H1 (cell line): Measurements from ENCODE around the gene TYSND1. TPM values are rescaled to one million over a fixed set of nuclear protein-coding genes. Genes with fewer than 3 reads are reported as not detected.

Source experiments
- CTCF ChIA-PET: fragments of 300-600 bp; sonication (Branson Sonifier 250); formaldehyde crosslinking; loops from one replicate; lab custom pipeline; 2021; ENCODE audit not compliant: partially characterized antibody; lab: Charles Lee
- POLR2A ChIA-PET: fragments of 300-600 bp; sonication (Branson Sonifier 250); formaldehyde crosslinking; loops from one replicate; lab custom pipeline; 2021; ENCODE audit warnings: inconsistent platforms; ENCODE audit not compliant: partially characterized antibody; lab: Charles Lee
- DNase-seq, 2 experiments: peaks; one replicate each; pipeline versions ENCODE4 v3.0.0 to v3.0.0-alpha.2; 2010 to 2022; ENCODE audit warnings: low spot score in 2 of 2, low read depth in 1 of 2, mixed read lengths in 1 of 2
- FAIRE-seq: peaks from 2 replicates; lab custom pipeline; 2011; peaks lifted over from hg19 to GRCh38; lab: Jason Lieb, UNC
- H2AFZ ChIP-seq: 2 replicates; pipeline ENCODE4 v1.8.1; 2012; ENCODE audit warnings: low read length, inconsistent platforms
- H2AK5ac ChIP-seq: 2 replicates; pipeline ENCODE4 v1.6.1; 2013; ENCODE audit warnings: low read depth, low read length
- H2BK120ac ChIP-seq: replicated peaks from 2 replicates; pipeline ENCODE3; 2013; ENCODE audit warnings: low read depth, low read length, inconsistent platforms
- H2BK12ac ChIP-seq: 2 replicates; pipeline ENCODE4 v1.6.1; 2013; ENCODE audit warnings: low read depth, low read length
- H2BK15ac ChIP-seq: 2 replicates; pipeline ENCODE4 v1.6.1; 2013; ENCODE audit warnings: low read length
- H2BK20ac ChIP-seq: 2 replicates; pipeline ENCODE4 v1.6.1; 2013; ENCODE audit warnings: low read length
- H2BK5ac ChIP-seq: 2 replicates; pipeline ENCODE4 v1.6.1; 2013; ENCODE audit warnings: low read depth, low read length
- H3K14ac ChIP-seq: 2 replicates; pipeline ENCODE4 v1.6.1; 2013; ENCODE audit warnings: inconsistent platforms; ENCODE audit not compliant: insufficient read length
- H3K18ac ChIP-seq: 2 replicates; pipeline ENCODE4 v1.6.1; 2013; ENCODE audit warnings: low read length; ENCODE audit errors: extremely low read depth
- H3K23ac ChIP-seq: 2 replicates; pipeline ENCODE4 v1.6.1; 2013; ENCODE audit warnings: inconsistent platforms; ENCODE audit not compliant: insufficient read length
- H3K23me2 ChIP-seq: 2 replicates; pipeline ENCODE4 v1.6.1; 2013; ENCODE audit warnings: low read depth, low read length
- H3K27ac ChIP-seq: 2 replicates; pipeline ENCODE4 v1.6.1; 2011; ENCODE audit warnings: low read depth, low read length, inconsistent platforms
- H3K27me3 ChIP-seq, 4 experiments: replicated peaks in 1 of 4; 1 replicate in 1 of 4; 2 replicates in 3 of 4; pipeline versions ENCODE4 v1.6.1 to v1.8.1; 2011 to 2013; ENCODE audit warnings: low read length in 3 of 4, mild to moderate bottlenecking in 3 of 4, inconsistent platforms in 2 of 4, mixed read lengths in 2 of 4, moderate library complexity in 1 of 4; ENCODE audit not compliant: control insufficient read depth in 3 of 4, insufficient read depth in 3 of 4; ENCODE audit errors: extremely low read depth in 1 of 4
- H3K36me3 ChIP-seq, 4 experiments: 2 replicates each; pipeline versions ENCODE4 v1.6.1 to v1.8.1; 2011 to 2013; ENCODE audit warnings: mild to moderate bottlenecking in 4 of 4, low read length in 3 of 4, moderate library complexity in 2 of 4, control low read depth in 1 of 4, inconsistent platforms in 1 of 4; ENCODE audit not compliant: insufficient read depth in 4 of 4, control insufficient read depth in 2 of 4
- H3K4ac ChIP-seq: replicated peaks from 2 replicates; pipeline ENCODE3; 2013; ENCODE audit warnings: low read length, low read depth, mixed read lengths, inconsistent platforms; ENCODE audit not compliant: insufficient read length
- H3K4me1 ChIP-seq, 4 experiments: replicated peaks in 1 of 4; 1 replicate in 1 of 4; 2 replicates in 3 of 4; pipeline versions ENCODE4 v1.6.1 to v1.8.1; 2011 to 2013; ENCODE audit warnings: low read length in 3 of 4, inconsistent platforms in 2 of 4, mixed read lengths in 1 of 4; ENCODE audit not compliant: insufficient read depth in 4 of 4, control insufficient read depth in 3 of 4
- H3K4me2 ChIP-seq, 2 experiments: 2 replicates each; pipeline versions ENCODE4 v1.6.1 to v1.8.1; 2011 to 2013; ENCODE audit warnings: low read depth in 2 of 2, low read length in 2 of 2, control low read depth in 1 of 2, inconsistent platforms in 1 of 2, mild to moderate bottlenecking in 1 of 2; ENCODE audit not compliant: insufficient read depth in 1 of 2
- H3K4me3 ChIP-seq, 4 experiments: fragments of 200-600, 300-600 bp in 1 of 4; sonication (generic), shearing (Covaris generic), sonication (Bioruptor Twin) in 1 of 4; 2 replicates each; pipeline versions ENCODE4 v1.5.1 to v1.8.1; 2011 to 2016; ENCODE audit warnings: low read length in 4 of 4, low read depth in 3 of 4, control low read depth in 2 of 4, inconsistent platforms in 2 of 4, mild to moderate bottlenecking in 2 of 4, mixed read lengths in 1 of 4, moderate library complexity in 1 of 4; ENCODE audit not compliant: insufficient read depth in 2 of 4; ENCODE audit errors: extremely low read depth in 1 of 4
- H3K56ac ChIP-seq: replicated peaks from 2 replicates; pipeline ENCODE3; 2013; ENCODE audit warnings: low read depth, mild to moderate bottlenecking, mixed read lengths, low read length, inconsistent platforms; ENCODE audit not compliant: insufficient read length
- H3K79me1 ChIP-seq: 2 replicates; pipeline ENCODE4 v1.6.1; 2013; ENCODE audit warnings: low read depth, low read length, control low read depth
- H3K79me2 ChIP-seq, 2 experiments: 2 replicates each; pipeline versions ENCODE4 v1.6.1 to v1.8.1; 2012 to 2013; ENCODE audit warnings: low read length in 2 of 2, mild to moderate bottlenecking in 2 of 2, inconsistent platforms in 1 of 2; ENCODE audit not compliant: insufficient read depth in 2 of 2, control insufficient read depth in 1 of 2
- H3K9ac ChIP-seq, 4 experiments: replicated peaks in 1 of 4; 1 replicate in 1 of 4; 2 replicates in 3 of 4; pipeline versions ENCODE4 v1.6.1 to v1.8.1; 2011 to 2013; ENCODE audit warnings: low read depth in 3 of 4, low read length in 3 of 4, control low read depth in 2 of 4, mild to moderate bottlenecking in 2 of 4, moderate library complexity in 2 of 4, inconsistent platforms in 1 of 4; ENCODE audit errors: extremely low read depth in 1 of 4
- H3K9me3 ChIP-seq, 2 experiments: 2 replicates each; pipeline versions ENCODE4 v1.6.1 to v1.8.1; 2012 to 2013; ENCODE audit warnings: mild to moderate bottlenecking in 2 of 2, moderate library complexity in 2 of 2, control low read depth in 1 of 2, inconsistent platforms in 1 of 2, low read depth in 1 of 2, low read length in 1 of 2, mixed read lengths in 1 of 2; ENCODE audit not compliant: insufficient read depth in 2 of 2
- H4K20me1 ChIP-seq, 2 experiments: replicated peaks in 1 of 2; 2 replicates each; pipeline versions ENCODE3 to v1.8.1; 2011 to 2013; ENCODE audit warnings: inconsistent platforms in 2 of 2, low read length in 2 of 2, mild to moderate bottlenecking in 1 of 2; ENCODE audit not compliant: insufficient read depth in 2 of 2, control insufficient read depth in 1 of 2
- H4K5ac ChIP-seq: 2 replicates; pipeline ENCODE4 v1.6.1; 2013; ENCODE audit warnings: low read length, low read depth, mixed read lengths, inconsistent platforms; ENCODE audit not compliant: insufficient read length
- H4K8ac ChIP-seq: 2 replicates; pipeline ENCODE4 v1.8.0; 2013; ENCODE audit warnings: mild to moderate bottlenecking, moderate library complexity, low read length, inconsistent platforms; ENCODE audit not compliant: insufficient read depth; ENCODE audit errors: extremely low read depth
- H4K91ac ChIP-seq: replicated peaks from 2 replicates; pipeline ENCODE3; 2013; ENCODE audit warnings: low read length, mixed read lengths, inconsistent platforms; ENCODE audit not compliant: insufficient read length
- CBX5 ChIP-seq: fragments of 300-800, 300-1000 bp; sonication (generic); IDR thresholded peaks from 2 replicates; pipeline ENCODE4 v1.7.1; 2016; ENCODE audit warnings: antibody characterized with exemption, low read length, low read depth
- EGR1 ChIP-seq: IDR thresholded peaks from 2 replicates; pipeline ENCODE4 v1.6.1; 2011; ENCODE audit warnings: low read depth, low read length, borderline replicate concordance
- FOSL1 ChIP-seq: IDR thresholded peaks from 2 replicates; pipeline ENCODE4 v1.6.1; 2011; ENCODE audit warnings: mild to moderate bottlenecking, low read depth, low read length, moderate library complexity; ENCODE audit not compliant: insufficient read depth
- GABPA ChIP-seq: IDR thresholded peaks from 2 replicates; pipeline ENCODE4 v1.6.1; 2011; ENCODE audit warnings: mild to moderate bottlenecking, low read length, moderate library complexity, borderline replicate concordance; ENCODE audit not compliant: insufficient read depth
- HDAC2 ChIP-seq, 2 experiments: fragments of 300-600 bp in 1 of 2; sonication (generic) in 1 of 2; IDR thresholded peaks; 2 replicates each; pipeline ENCODE4 v1.6.1; 2011 to 2012; ENCODE audit warnings: low read depth in 2 of 2, low read length in 2 of 2, mild to moderate bottlenecking in 2 of 2, moderate library complexity in 2 of 2, borderline replicate concordance in 1 of 2, inconsistent platforms in 1 of 2
- JUN ChIP-seq: IDR thresholded peaks from 2 replicates; pipeline ENCODE4 v1.6.1; 2011; ENCODE audit warnings: low read depth, mild to moderate bottlenecking, improper control_type of control experiment, low read length
- NANOG ChIP-seq: IDR thresholded peaks from 2 replicates; pipeline ENCODE4 v1.6.1; 2011; ENCODE audit warnings: low read length, low read depth, mild to moderate bottlenecking, inconsistent platforms; ENCODE audit not compliant: insufficient read depth, poor library complexity, severe bottlenecking
- NRF1 ChIP-seq: IDR thresholded peaks from 2 replicates; pipeline ENCODE4 v1.6.1; 2011; ENCODE audit warnings: mild to moderate bottlenecking, low read depth, low read length, improper control_type of control experiment
- PHF8 ChIP-seq: fragments of 200-600 bp; sonication (generic); conservative IDR thresholded peaks from 2 replicates; pipeline ENCODE4 v1.7.1; 2012; ENCODE audit warnings: low read depth, mild to moderate bottlenecking, inconsistent platforms, low read length, moderate library complexity
- POLR2AphosphoS5 ChIP-seq: IDR thresholded peaks from 2 replicates; pipeline ENCODE4 v1.6.1; 2011; ENCODE audit warnings: low read depth, low read length
- RAD21 ChIP-seq, 2 experiments: IDR thresholded peaks in 1 of 2; conservative IDR thresholded peaks in 1 of 2; 2 replicates each; pipeline ENCODE4 v1.6.1; 2011; ENCODE audit warnings: low read depth in 2 of 2, low read length in 2 of 2, improper control_type of control experiment in 1 of 2, inconsistent platforms in 1 of 2, mild to moderate bottlenecking in 1 of 2, moderate library complexity in 1 of 2
- SP2 ChIP-seq: IDR thresholded peaks from 2 replicates; pipeline ENCODE4 v1.6.1; 2012; ENCODE audit warnings: mild to moderate bottlenecking, low read length, inconsistent platforms
- TAF1 ChIP-seq: IDR thresholded peaks from 2 replicates; pipeline ENCODE4 v1.6.1; 2011; ENCODE audit warnings: mild to moderate bottlenecking, low read depth, low read length
- WGBS, 2 experiments: shearing (Covaris generic) in 1 of 2; methylation state at CpG; one replicate each; pipeline versions ENCODE4 v1.1.6 to v1.1.7; 2013 to 2015; ENCODE audit warnings: low lambda C conversion rate in 2 of 2, mixed read lengths in 2 of 2, inconsistent platforms in 1 of 2, low coverage in 1 of 2, missing lambda C conversion rate in 1 of 2; ENCODE audit not compliant: insufficient replicate concordance in 2 of 2, insufficient coverage in 1 of 2, insufficient read length in 1 of 2; ENCODE audit errors: extremely low coverage in 1 of 2, missing lambda C conversion rate in 1 of 2; 5-methylcytosine and 5-hydroxymethylcytosine counted together
- polyA plus RNA-seq, 7 experiments: library from polyadenylated mRNA; depleted of rRNA in 3 of 7; stranded (reverse) in 5 of 7; unstranded in 2 of 7; fragments of >200 nt in 5 of 7; fragments of 200-250 nt in 2 of 7; gene quantifications; 1 replicate in 5 of 7; 2 replicates in 1 of 7; 4 replicates in 1 of 7; pipeline versions ENCODE4 v1.2.1 to v1.2.3, GENCODE V29; 2011 to 2013; ENCODE audit warnings: missing spikeins in 2 of 7, mixed read lengths in 2 of 7
- total RNA-seq: library from RNA; stranded (reverse); fragmentation: NEBNext Ultra II Directional; extraction: Animal tissue kit (Norgen Biotek cat#: 25700); gene quantifications from 2 replicates; pipeline ENCODE4 v1.2.1, GENCODE V29; 2021

Gene TYSND1
- total and polyA plus RNA-seq, 2 of the 8 experiments (the other 6 are each of a cell fraction or from before 2014, with no cell fraction given): 11.9 to 15.0 TPM

DNA sequence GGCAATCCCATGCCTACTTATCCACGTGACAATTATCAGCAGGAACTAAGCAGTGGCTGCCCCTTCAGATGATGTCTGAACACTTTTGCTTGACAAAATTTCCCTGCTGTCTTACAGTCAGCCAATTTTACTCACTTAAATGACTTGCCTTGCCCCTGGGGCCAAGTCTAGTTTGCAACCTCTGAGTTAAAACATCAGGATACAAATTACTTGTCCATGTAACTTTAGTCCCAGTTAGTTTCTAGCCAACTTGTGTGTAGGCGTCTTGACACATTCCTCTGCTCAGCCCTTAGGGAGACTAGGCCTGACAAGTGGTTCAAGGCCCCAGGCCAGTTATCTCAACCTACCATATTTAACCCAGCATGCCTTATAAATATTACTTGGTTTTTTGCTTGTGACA is 11.6 kb upstream of the TYSND1 start:
- no peak overlapping the region for H3K27ac ChIP-seq
- no peak overlapping the region for H2BK20ac ChIP-seq
- no peak overlapping the region for H2AFZ ChIP-seq
- CTCF ChIA-PET: interaction anchor here (1.1 to 3.7 kb wide), 2 partner anchors 10 to 11 kb away, joined by 3 to 25 read pairs; partner anchors contain the start of gene TYSND1
- H4K91ac ChIP-seq: no peak overlapping the region
- H3K23ac ChIP-seq: no peak overlapping the region
- WGBS, 2 experiments: 93% methylated on average over 2 of the region's 2 CpGs; no CpG with 5 or more reads in 1 of the 2 experiments
- H4K20me1 ChIP-seq: peaks cover 4 to 11% of the 10 kb centered on the region in 2 experiments
- no peak overlapping the region for H2BK12ac ChIP-seq
- no peak overlapping the region for H2BK5ac ChIP-seq
- H2BK120ac ChIP-seq: no peak overlapping the region
- peaks cover under 1 to 27% of the 10 kb centered on the region in 2 experiments; a peak in 2 of 4 replicates for H3K79me2 ChIP-seq
- H3K4ac ChIP-seq: no peak overlapping the region
- no peaks in the 10 kb centered on the region for H3K9me3 ChIP-seq
- H3K9ac ChIP-seq: no peak overlapping the region
- H3K36me3 ChIP-seq: peaks cover 2 to 57% (median 23%) of the 10 kb centered on the region in 4 experiments; a peak in 7 of 8 replicates
- no peaks in the 10 kb centered on the region for H3K27me3 ChIP-seq
- H4K8ac ChIP-seq: no peak overlapping the region
- no peak overlapping the region for H4K5ac ChIP-seq
- H3K4me1 ChIP-seq: peaks cover 0 to 2% (median under 1%) of the 10 kb centered on the region in 4 experiments; a peak in 1 of 7 replicates
- H3K4me2 ChIP-seq: no peak overlapping the region
- no peak overlapping the region for H2AK5ac ChIP-seq
- no peak for FAIRE-seq
- no peak overlapping the region for H3K4me3 ChIP-seq
- no peak overlapping the region for H3K56ac ChIP-seq
- no peak overlapping the region for H2BK15ac ChIP-seq
- no peaks in the 10 kb centered on the region for H3K23me2 ChIP-seq
- H3K18ac ChIP-seq: no peak overlapping the region
- no peak for DNase-seq
- H3K79me1 ChIP-seq: no peaks in the 10 kb centered on the region
- POLR2A ChIA-PET: interaction anchor here (1.1 to 1.7 kb wide), 2 partner anchors 12 to 13 kb away, joined by 4 to 6 read pairs; partner anchors contain the start of genes SAR1A and TYSND1
- H3K14ac ChIP-seq: no peak overlapping the region
- no peak for TF ChIP-seq TAF1
- no peak for TF ChIP-seq EGR1
- no peak for TF ChIP-seq CBX5
- TF ChIP-seq NANOG: no peak
- no peak for TF ChIP-seq GABPA
- TF ChIP-seq POLR2AphosphoS5: no peak
- no peak for TF ChIP-seq RAD21 (IDR thresholded peaks at IDR 0.05 in 1 of 2, conservative IDR thresholded peaks at IDR 0.05 in 1 of 2; ENCODE audit: low read depth in 2 of 2, low read length in 2 of 2)
- TF ChIP-seq SP2: no peak
- no peak for TF ChIP-seq HDAC2 (IDR thresholded peaks at IDR 0.05; ENCODE audit: borderline replicate concordance in 1 of 2, low read depth in 2 of 2, low read length in 2 of 2)
- TF ChIP-seq JUN: no peak
- TF ChIP-seq NRF1: no peak
- TF ChIP-seq FOSL1: no peak
- no peak for TF ChIP-seq PHF8
